ENCODE data around the gene DMAC2L. TPM values are rescaled to one million over a fixed set of nuclear protein-coding genes. Genes with fewer than 3 reads are reported as not detected.
"Not testable (repeated sequence)": the region's sequence is repeated elsewhere in the genome, so short reads cannot be mapped to it uniquely, and the experiment has no call there.

Gene DMAC2L
- total and polyA plus RNA-seq, 3 experiments from 2014 or later = 14.3 to 17.9 (median 14.7) TPM

DNA sequence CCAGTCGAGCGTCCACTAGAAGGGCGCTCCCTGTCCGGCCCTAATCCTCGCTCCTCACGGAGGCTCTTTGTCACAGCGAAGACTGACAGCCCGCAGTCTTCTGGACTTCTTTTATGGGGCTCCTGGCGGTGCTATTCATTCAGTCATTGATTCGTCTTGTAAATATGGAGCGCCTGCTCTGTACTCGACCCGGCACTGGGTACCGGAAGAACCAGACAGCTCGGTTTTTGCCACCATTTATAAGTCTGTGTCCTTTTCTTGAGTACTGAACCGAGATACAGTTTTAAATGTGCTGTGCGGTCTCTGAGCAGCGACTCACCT lies 570 bp downstream of the DMAC2L start:
- H3K36me3 ChIP-seq (ENCODE audit: insufficient read depth, low read length) = no peaks in the 10 kb centered on the region
- H3K27me3 Mint-ChIP-seq = peaks cover 0 to 2% of the 10 kb centered on the region in 2 donors
- H3K4me1 Mint-ChIP-seq = peaks cover 38 to 52% (median 43%) of the 10 kb centered on the region in 3 donors
- peak overlapping the region; percentile 88 to 98 (median 93) for H3K4me3 Mint-ChIP-seq
- H3K27me3 ChIP-seq (ENCODE audit: insufficient read depth, low read length, poor library complexity, severe bottlenecking) = no peaks in the 10 kb centered on the region
- peak overlapping the region; percentile 88 to 99 (median 97) for H3K27ac Mint-ChIP-seq
- CTCF ChIA-PET = interaction anchor here (1.3 to 3.6 kb wide), 2 partner anchors 8 to 219 kb away, joined by 3 to 39 read pairs; no protein-coding TSS in a partner anchor
- H3K36me3 Mint-ChIP-seq = peaks cover 0 to 22% (median 4%) of the 10 kb centered on the region in 3 donors
- peaks cover 20% of the 10 kb centered on the region for H3K4me1 ChIP-seq (ENCODE audit: insufficient read depth, low read length)
- POLR2A ChIA-PET = interaction anchor here (0.6 to 2.1 kb wide), 4 partner anchors 8 to 486 kb away, joined by 3 to 18 read pairs (median 4); partner anchors contain the start of gene SOS2
- peak overlapping the region; percentile 84 for H3K4me3 ChIP-seq (ENCODE audit: low read length)
- H3K9me3 ChIP-seq (ENCODE audit: low read length) = no peaks in the 10 kb centered on the region
- H3K27ac ChIP-seq (ENCODE audit: low read depth, low read length) = peak overlapping the region; percentile 52
- no peaks in the 10 kb centered on the region for H3K9me3 Mint-ChIP-seq
- DNase-seq = peak in 2 of 5 donors; percentile 73 to 75

GRCh38 chr14:50314098-50314497 lies 2.0 kb downstream of the DMAC2L start:
- peaks cover 20% of the 10 kb centered on the region for H3K4me1 ChIP-seq (ENCODE audit: insufficient read depth, low read length)
- DNase-seq; H3K27me3 ChIP-seq (ENCODE audit: insufficient read depth, low read length, poor library complexity, severe bottlenecking); CTCF ChIA-PET; H3K27me3 Mint-ChIP-seq; H3K9me3 Mint-ChIP-seq; H3K9me3 ChIP-seq (ENCODE audit: low read length); POLR2A ChIA-PET; H3K27ac ChIP-seq (ENCODE audit: low read depth, low read length); H3K36me3 ChIP-seq (ENCODE audit: insufficient read depth, low read length); H3K4me3 ChIP-seq (ENCODE audit: low read length): not testable (repeated sequence)
- Mint-ChIP-seq H3K4me1 (peaks cover 38 to 57% (median 49%) of the 10 kb centered on the region in 3 donors), H3K36me3 (peaks cover 0 to 22% (median 5%) of the 10 kb centered on the region in 3 donors), H3K4me3 (peak overlapping the region in 5 of 7 donors; percentile 38 to 88 (median 60)), H3K27ac (peak overlapping the region in 3 of 8 donors; percentile 53 to 98 (median 96))

DNA sequence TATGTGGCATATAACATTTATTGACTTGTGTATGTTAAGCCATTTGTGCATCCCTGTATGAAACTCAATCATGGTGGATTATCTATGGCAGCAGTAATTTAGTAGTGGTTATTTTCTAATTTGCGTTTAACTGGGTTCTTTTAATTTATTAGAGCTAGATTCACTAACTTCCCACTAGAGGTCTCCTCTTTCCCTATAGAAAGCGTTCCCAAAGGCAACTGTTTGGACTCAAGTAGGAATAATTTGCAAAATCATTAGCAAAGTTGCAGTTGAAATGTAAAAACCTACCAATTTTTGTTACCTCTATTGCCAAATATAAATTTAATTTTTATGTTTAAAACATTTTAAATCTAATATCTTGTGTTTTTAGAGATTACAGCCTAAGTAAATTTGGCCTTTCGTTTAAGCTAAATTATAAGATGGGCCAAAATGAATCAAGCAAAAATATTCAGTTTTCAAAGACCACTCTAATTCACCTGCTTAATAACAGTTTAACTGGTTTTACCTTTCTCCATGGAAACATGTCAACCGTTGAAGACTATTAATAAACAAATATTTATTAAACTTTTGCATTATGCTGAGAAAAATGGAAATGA lies 6.0 kb downstream of the DMAC2L start:
- POLR2A ChIA-PET = interaction anchor here (0.6 kb wide), 1 partner anchor 8 kb away, joined by 3 read pairs; no protein-coding TSS in a partner anchor
- Histone ChIP-seq H3K9me3 (ENCODE audit: low read length) (no peaks in the 10 kb centered on the region), H3K27me3 (ENCODE audit: insufficient read depth, low read length, poor library complexity, severe bottlenecking) (no peaks in the 10 kb centered on the region), H3K36me3 (ENCODE audit: insufficient read depth, low read length) (peaks cover 5% of the 10 kb centered on the region), H3K4me1 (ENCODE audit: insufficient read depth, low read length) (peaks cover 17% of the 10 kb centered on the region), H3K27ac (ENCODE audit: low read depth, low read length) (no peak overlapping the region), H3K4me3 (ENCODE audit: low read length) (no peak overlapping the region)
- CTCF ChIA-PET = interaction anchor here (0.6 kb wide), 1 partner anchor 716 kb away, joined by 3 read pairs; no protein-coding TSS in a partner anchor
- no peak for DNase-seq
- peaks cover 0 to 14% (median 5%) of the 10 kb centered on the region in 3 donors for H3K36me3 Mint-ChIP-seq
- no peaks in the 10 kb centered on the region for H3K9me3 Mint-ChIP-seq
- H3K27me3 Mint-ChIP-seq = peaks cover 0 to 2% of the 10 kb centered on the region in 2 donors
- H3K27ac Mint-ChIP-seq = no peak overlapping the region
- H3K4me1 Mint-ChIP-seq = peaks cover 22 to 54% (median 41%) of the 10 kb centered on the region in 3 donors
- H3K4me3 Mint-ChIP-seq = no peak overlapping the region

DNA sequence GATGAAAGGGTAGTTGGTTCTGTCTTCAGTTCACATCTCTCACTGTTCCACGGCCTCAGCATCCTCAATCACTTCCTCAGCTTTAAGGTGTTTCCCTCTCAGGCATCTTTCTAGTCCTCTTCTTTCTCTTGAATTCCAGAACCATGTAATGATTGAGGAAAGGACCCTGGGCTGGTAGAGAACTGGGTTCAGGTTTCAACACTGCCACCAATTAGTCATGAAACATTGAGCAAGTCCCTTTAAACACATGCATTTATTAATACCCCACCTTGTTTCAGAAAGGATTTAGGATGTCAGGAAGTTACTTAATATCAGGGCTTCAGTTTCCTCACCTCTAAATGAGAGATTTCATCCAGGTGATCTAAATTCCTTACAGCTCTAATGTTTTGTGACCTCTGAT lies 7.2 kb downstream of the DMAC2L start:
- Mint-ChIP-seq H3K27ac (peak overlapping the region in 1 of 8 donors; percentile 35), H3K4me1 (peaks cover 10 to 42% (median 29%) of the 10 kb centered on the region in 3 donors), H3K4me3 (no peak overlapping the region), H3K9me3 (no peaks in the 10 kb centered on the region), H3K27me3 (peaks cover 0 to 2% of the 10 kb centered on the region in 2 donors), H3K36me3 (peaks cover 0 to 20% (median 6%) of the 10 kb centered on the region in 3 donors)
- no peak overlapping the region for H3K27ac ChIP-seq (ENCODE audit: low read depth, low read length)
- H3K36me3 ChIP-seq (ENCODE audit: insufficient read depth, low read length) = peaks cover 5% of the 10 kb centered on the region
- H3K27me3 ChIP-seq (ENCODE audit: insufficient read depth, low read length, poor library complexity, severe bottlenecking) = no peaks in the 10 kb centered on the region
- POLR2A ChIA-PET = no interaction called here
- H3K4me1 ChIP-seq (ENCODE audit: insufficient read depth, low read length) = peaks cover 9% of the 10 kb centered on the region
- H3K9me3 ChIP-seq (ENCODE audit: low read length) = no peaks in the 10 kb centered on the region
- no peak for DNase-seq
- no peak overlapping the region for H3K4me3 ChIP-seq (ENCODE audit: low read length)
- CTCF ChIA-PET = no interaction called here

DNA sequence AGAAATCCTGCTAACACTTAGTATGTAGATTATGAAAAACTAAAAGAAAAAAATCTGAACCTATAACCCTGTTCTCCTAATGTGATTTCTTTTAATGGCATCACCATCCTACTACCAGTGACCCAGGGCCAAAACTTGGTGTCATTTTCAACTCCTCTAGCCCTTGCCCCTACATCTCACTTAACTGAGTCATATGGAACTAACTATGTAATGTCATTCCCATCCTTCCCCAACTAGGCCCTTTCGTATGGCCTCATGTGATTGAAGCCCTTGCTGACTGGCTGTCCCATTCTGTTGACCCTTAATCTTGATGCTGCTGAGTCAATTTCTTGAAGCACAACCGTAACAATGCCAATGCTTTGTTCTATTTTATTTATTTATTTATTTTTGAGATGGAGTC lies 7.6 kb downstream of the DMAC2L start:
- ChIA-PET POLR2A (no interaction called here), CTCF (interaction anchor here (1.2 to 3.3 kb wide), 5 partner anchors 8 to 46 kb away, joined by 3 to 39 read pairs (median 18); partner anchors contain the start of genes DMAC2L and L2HGDH)
- H3K4me3 ChIP-seq (ENCODE audit: low read length) = no peak overlapping the region
- Mint-ChIP-seq H3K27me3 (peaks cover 0 to 2% of the 10 kb centered on the region in 2 donors), H3K36me3 (peaks cover 0 to 25% (median 5%) of the 10 kb centered on the region in 3 donors), H3K9me3 (no peaks in the 10 kb centered on the region), H3K27ac (peak overlapping the region in 1 of 8 donors; percentile 51), H3K4me3 (no peak overlapping the region), H3K4me1 (peaks cover 9 to 41% (median 27%) of the 10 kb centered on the region in 3 donors)
- no peak overlapping the region for H3K27ac ChIP-seq (ENCODE audit: low read depth, low read length)
- H3K9me3 ChIP-seq (ENCODE audit: low read length) = no peaks in the 10 kb centered on the region
- DNase-seq = no peak
- peaks cover 9% of the 10 kb centered on the region for H3K4me1 ChIP-seq (ENCODE audit: insufficient read depth, low read length)
- peaks cover 10% of the 10 kb centered on the region for H3K36me3 ChIP-seq (ENCODE audit: insufficient read depth, low read length)
- H3K27me3 ChIP-seq (ENCODE audit: insufficient read depth, low read length, poor library complexity, severe bottlenecking) = no peaks in the 10 kb centered on the region

DNA sequence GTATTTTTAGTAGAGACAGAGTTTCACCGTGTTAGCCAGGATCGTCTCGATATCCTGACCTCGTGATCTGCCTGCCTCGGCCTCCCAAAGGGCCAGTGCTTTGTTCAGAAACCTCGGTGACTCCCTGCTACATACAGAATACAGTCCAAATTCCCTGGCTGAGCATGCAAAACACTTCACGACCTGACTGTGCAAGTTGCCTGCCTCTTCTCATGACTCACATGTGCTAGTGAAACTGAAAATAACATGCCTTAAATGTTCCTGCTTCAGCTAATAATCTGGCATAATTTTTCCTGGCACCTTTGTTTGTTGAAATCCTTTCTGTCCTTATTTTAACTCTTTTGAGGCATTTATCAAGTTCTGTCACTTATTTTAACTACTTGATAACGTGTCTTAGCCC lies 8.2 kb downstream of the DMAC2L start:
- ChIA-PET CTCF (interaction anchor here (0.7 to 3.3 kb wide), 20 partner anchors 9 to 686 kb away, joined by 3 to 39 read pairs (median 4); partner anchors contain the start of genes ATL1, CDKL1, DMAC2L and L2HGDH), POLR2A (interaction anchor here (1.2 to 1.4 kb wide), 2 partner anchors 8 to 211 kb away, joined by 3 to 18 read pairs; partner anchors contain the start of genes DMAC2L and L2HGDH)
- H3K4me3 Mint-ChIP-seq = no peak overlapping the region
- no peak overlapping the region for H3K27ac ChIP-seq (ENCODE audit: low read depth, low read length)
- H3K4me1 ChIP-seq (ENCODE audit: insufficient read depth, low read length) = peaks cover 9% of the 10 kb centered on the region
- H3K36me3 Mint-ChIP-seq = peaks cover 0 to 29% (median 5%) of the 10 kb centered on the region in 3 donors
- DNase-seq = no peak
- H3K27ac Mint-ChIP-seq = no peak overlapping the region
- no peak overlapping the region for H3K4me3 ChIP-seq (ENCODE audit: low read length)
- peaks cover 10% of the 10 kb centered on the region for H3K36me3 ChIP-seq (ENCODE audit: insufficient read depth, low read length)
- peaks cover 0 to 2% of the 10 kb centered on the region in 2 donors for H3K27me3 Mint-ChIP-seq
- no peaks in the 10 kb centered on the region for H3K9me3 Mint-ChIP-seq
- peaks cover 9 to 41% (median 27%) of the 10 kb centered on the region in 3 donors for H3K4me1 Mint-ChIP-seq
- H3K27me3 ChIP-seq (ENCODE audit: insufficient read depth, low read length, poor library complexity, severe bottlenecking) = no peaks in the 10 kb centered on the region
- H3K9me3 ChIP-seq (ENCODE audit: low read length) = no peaks in the 10 kb centered on the region

GRCh38 chr14:50321009-50321660 lies 9.0 kb downstream of the DMAC2L start:
- POLR2A ChIA-PET = interaction anchor here (0.8 to 1.4 kb wide), 3 partner anchors 9 to 210 kb away, joined by 3 to 18 read pairs (median 3); partner anchors contain the start of genes DMAC2L and L2HGDH
- Mint-ChIP-seq H3K4me3 (no peak overlapping the region), H3K27me3 (peaks cover 0 to 2% of the 10 kb centered on the region in 2 donors), H3K36me3 (peaks cover 0 to 30% (median 7%) of the 10 kb centered on the region in 3 donors), H3K9me3 (no peaks in the 10 kb centered on the region), H3K4me1 (peaks cover 5 to 35% (median 22%) of the 10 kb centered on the region in 3 donors), H3K27ac (no peak overlapping the region)
- no peaks in the 10 kb centered on the region for H3K27me3 ChIP-seq (ENCODE audit: insufficient read depth, low read length, poor library complexity, severe bottlenecking)
- H3K4me3 ChIP-seq (ENCODE audit: low read length) = peak overlapping the region; percentile 23
- DNase-seq = peak; percentile 32 to 83 (median 69)
- H3K27ac ChIP-seq (ENCODE audit: low read depth, low read length) = peak overlapping the region; percentile 52
- peaks cover 9% of the 10 kb centered on the region for H3K4me1 ChIP-seq (ENCODE audit: insufficient read depth, low read length)
- no peaks in the 10 kb centered on the region for H3K9me3 ChIP-seq (ENCODE audit: low read length)
- CTCF ChIA-PET = interaction anchor here (0.6 to 3.3 kb wide), 25 partner anchors 9 to 687 kb away, joined by 3 to 39 read pairs (median 4); partner anchors contain the start of genes ATL1, CDKL1, DMAC2L and L2HGDH
- H3K36me3 ChIP-seq (ENCODE audit: insufficient read depth, low read length) = peaks cover 10% of the 10 kb centered on the region
